ENCODE data around the gene ELP4. TPM values are rescaled to one million over a fixed set of nuclear protein-coding genes. Genes with fewer than 3 reads are reported as not detected.

The ELP4 gene
- total and polyA plus RNA-seq, 2 donors from 2014 or later: 20.3 to 26.2 TPM

- no peaks in the 10 kb centered on the region for H3K9me3 ChIP-seq (ENCODE audit: control insufficient read depth in 2 of 3, insufficient read depth in 1 of 3, low read length in 3 of 3)
- TF ChIP-seq CTCF (IDR thresholded peaks at IDR 0.05; ENCODE audit: borderline replicate concordance, extremely low read depth, insufficient read depth): no peak
- no peaks in the 10 kb centered on the region for H3K27me3 ChIP-seq (ENCODE audit: control insufficient read depth, insufficient read depth, low read length)
- no peaks in the 10 kb centered on the region for H3K36me3 ChIP-seq (ENCODE audit: control insufficient read depth in 2 of 3, insufficient read depth in 3 of 3, low read length in 3 of 3)
- no peak overlapping the region for H3K4me3 ChIP-seq (ENCODE audit: low read length in 3 of 3)
- no peak overlapping the region for H3K9ac ChIP-seq (ENCODE audit: low read length in 3 of 3)
- peaks cover 0 to 5% (median 0%) of the 10 kb centered on the region in 3 donors for H3K4me1 ChIP-seq (ENCODE audit: control insufficient read depth in 2 of 3, insufficient read depth in 2 of 3, low read depth in 1 of 3, low read length in 3 of 3)
- no peak for FAIRE-seq
- no peak for DNase-seq
- H3K27ac ChIP-seq (ENCODE audit: low read depth in 2 of 2, low read length in 2 of 2): no peak overlapping the region
- intact Hi-C loops (cut with DNase I): no loop called here
Observed at GRCh38 chr11:31617246-31617645, 107.7 kb downstream of the ELP4 start.

GRCh38 chr11:31619980-31620379, 110.4 kb downstream of the ELP4 start:
- no peak overlapping the region for H3K9ac ChIP-seq (ENCODE audit: low read length in 3 of 3)
- no peaks in the 10 kb centered on the region for H3K4me1 ChIP-seq (ENCODE audit: control insufficient read depth in 2 of 3, insufficient read depth in 2 of 3, low read depth in 1 of 3, low read length in 3 of 3)
- TF ChIP-seq CTCF (IDR thresholded peaks at IDR 0.05; ENCODE audit: borderline replicate concordance, extremely low read depth, insufficient read depth): no peak
- no peaks in the 10 kb centered on the region for H3K36me3 ChIP-seq (ENCODE audit: control insufficient read depth in 2 of 3, insufficient read depth in 3 of 3, low read length in 3 of 3)
- no peak overlapping the region for H3K4me3 ChIP-seq (ENCODE audit: low read length in 3 of 3)
- H3K27me3 ChIP-seq (ENCODE audit: control insufficient read depth, insufficient read depth, low read length): no peaks in the 10 kb centered on the region
- no peaks in the 10 kb centered on the region for H3K9me3 ChIP-seq (ENCODE audit: control insufficient read depth in 2 of 3, insufficient read depth in 1 of 3, low read length in 3 of 3)
- H3K27ac ChIP-seq (ENCODE audit: low read depth in 2 of 2, low read length in 2 of 2): no peak overlapping the region
- intact Hi-C loops (cut with DNase I): no loop called here
- no peak for FAIRE-seq
- no peak for DNase-seq

GRCh38 chr11:31620434-31620833, 110.9 kb downstream of the ELP4 start:
- Histone ChIP-seq H3K9ac (ENCODE audit: low read length in 3 of 3) (no peak overlapping the region), H3K27me3 (ENCODE audit: control insufficient read depth, insufficient read depth, low read length) (no peaks in the 10 kb centered on the region), H3K36me3 (ENCODE audit: control insufficient read depth in 2 of 3, insufficient read depth in 3 of 3, low read length in 3 of 3) (no peaks in the 10 kb centered on the region), H3K4me1 (ENCODE audit: control insufficient read depth in 2 of 3, insufficient read depth in 2 of 3, low read depth in 1 of 3, low read length in 3 of 3) (no peaks in the 10 kb centered on the region), H3K27ac (ENCODE audit: low read depth in 2 of 2, low read length in 2 of 2) (no peak overlapping the region), H3K4me3 (ENCODE audit: low read length in 3 of 3) (no peak overlapping the region), H3K9me3 (ENCODE audit: control insufficient read depth in 2 of 3, insufficient read depth in 1 of 3, low read length in 3 of 3) (no peaks in the 10 kb centered on the region)
- DNase-seq (no peak), FAIRE-seq (no peak)
- no peak for TF ChIP-seq CTCF (IDR thresholded peaks at IDR 0.05; ENCODE audit: borderline replicate concordance, extremely low read depth, insufficient read depth)
- intact Hi-C loops (cut with DNase I): no loop called here

GRCh38 chr11:31625868-31626267, 116.3 kb downstream of the ELP4 start:
- Histone ChIP-seq H3K27ac (ENCODE audit: low read depth in 2 of 2, low read length in 2 of 2) (no peak overlapping the region), H3K36me3 (ENCODE audit: control insufficient read depth in 2 of 3, insufficient read depth in 3 of 3, low read length in 3 of 3) (no peaks in the 10 kb centered on the region), H3K27me3 (ENCODE audit: control insufficient read depth, insufficient read depth, low read length) (no peaks in the 10 kb centered on the region), H3K4me1 (ENCODE audit: control insufficient read depth in 2 of 3, insufficient read depth in 2 of 3, low read depth in 1 of 3, low read length in 3 of 3) (no peaks in the 10 kb centered on the region), H3K9ac (ENCODE audit: low read length in 3 of 3) (no peak overlapping the region), H3K4me3 (ENCODE audit: low read length in 3 of 3) (no peak overlapping the region), H3K9me3 (ENCODE audit: control insufficient read depth in 2 of 3, insufficient read depth in 1 of 3, low read length in 3 of 3) (no peaks in the 10 kb centered on the region)
- intact Hi-C loops (cut with DNase I): no loop called here
- DNase-seq (no peak), FAIRE-seq (no peak)
- TF ChIP-seq CTCF (IDR thresholded peaks at IDR 0.05; ENCODE audit: borderline replicate concordance, extremely low read depth, insufficient read depth): no peak

All from kidney (tissue), 14 donors.